ENCODE measurements around the gene RASGRP3.

Gene RASGRP3

DNA sequence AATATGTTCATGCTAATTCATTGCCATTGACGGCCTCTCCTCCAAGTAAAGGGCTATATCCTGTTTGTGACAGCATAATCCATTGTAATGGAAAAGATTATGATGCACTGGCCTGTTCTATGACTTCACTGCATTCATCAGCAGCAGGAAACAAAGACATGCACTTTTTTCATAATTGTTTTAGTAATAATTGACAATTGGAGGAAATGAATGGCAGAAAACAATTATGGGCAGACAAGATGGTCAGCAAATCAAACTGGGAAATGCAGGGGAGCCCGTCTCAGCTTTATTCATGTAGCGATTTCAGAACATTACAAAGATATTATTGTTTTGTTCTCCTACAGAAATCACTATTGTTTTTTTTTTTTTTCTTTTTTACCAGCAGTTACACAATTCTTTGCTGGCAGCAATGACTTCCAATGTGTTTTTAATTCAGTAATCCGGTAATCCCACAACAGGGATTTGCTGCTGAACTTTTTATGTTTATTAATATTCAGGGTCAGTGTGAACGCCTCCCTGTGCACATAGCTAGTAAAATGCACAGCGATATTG lies 33.8 kb upstream of the RASGRP3 start:
- Histone ChIP-seq H3K14ac (ENCODE audit: low read length in 2 of 2) (no peak overlapping the region), H3K79me1 (replicated peaks; ENCODE audit: low read length, poor library complexity, severe bottlenecking) (no peaks in the 10 kb centered on the region), H3K9me3 (ENCODE audit: control insufficient read depth, low read length) (no peaks in the 10 kb centered on the region), H3K36me3 (ENCODE audit: control insufficient read depth in 1 of 2, insufficient read depth in 2 of 2, low read depth in 1 of 2, low read length in 2 of 2) (no peaks in the 10 kb centered on the region), H2BK15ac (ENCODE audit: low read depth, poor library complexity, severe bottlenecking) (no peak overlapping the region), H3K23ac (ENCODE audit: low read length in 2 of 2) (no peak overlapping the region), H3K9ac (ENCODE audit: low read length) (peak overlapping the region; percentile 54), H3K4ac (ENCODE audit: low read depth in 1 of 2, low read length in 2 of 2) (peak overlapping the region in 1 of 2 experiments; percentile 82), H3K4me3 (ENCODE audit: insufficient read depth in 1 of 2, low read depth in 1 of 2, low read length in 2 of 2) (peak overlapping the region in 1 of 2 experiments; percentile 12), H3K4me1 (ENCODE audit: control insufficient read depth, insufficient read depth, low read depth, low read length) (no peaks in the 10 kb centered on the region), H2BK12ac (ENCODE audit: low read length in 2 of 2) (no peak overlapping the region), H4K8ac (ENCODE audit: low read length) (no peak overlapping the region), H3K27ac (ENCODE audit: low read length, poor library complexity, severe bottlenecking) (no peak overlapping the region), H4K91ac (ENCODE audit: low read length) (no peak overlapping the region), H2AFZ (ENCODE audit: low read depth, low read length) (no peak overlapping the region), H2BK120ac (ENCODE audit: low read depth, low read length) (no peak overlapping the region), H2AK5ac (ENCODE audit: low read length, severe bottlenecking) (no peak overlapping the region), H3K27me3 (ENCODE audit: control insufficient read depth in 1 of 2, insufficient read depth in 1 of 2, low read length in 2 of 2) (no peaks in the 10 kb centered on the region), H3K4me2 (ENCODE audit: low read length, poor library complexity, severe bottlenecking) (no peak overlapping the region), H3K18ac (ENCODE audit: low read depth in 1 of 2, low read length in 2 of 2) (no peak overlapping the region), H2BK5ac (ENCODE audit: low read depth, low read length, poor library complexity, severe bottlenecking) (no peak overlapping the region)
- no peak for DNase-seq
- 84% methylated on average over 5 of the region's 6 CpGs for WGBS

DNA sequence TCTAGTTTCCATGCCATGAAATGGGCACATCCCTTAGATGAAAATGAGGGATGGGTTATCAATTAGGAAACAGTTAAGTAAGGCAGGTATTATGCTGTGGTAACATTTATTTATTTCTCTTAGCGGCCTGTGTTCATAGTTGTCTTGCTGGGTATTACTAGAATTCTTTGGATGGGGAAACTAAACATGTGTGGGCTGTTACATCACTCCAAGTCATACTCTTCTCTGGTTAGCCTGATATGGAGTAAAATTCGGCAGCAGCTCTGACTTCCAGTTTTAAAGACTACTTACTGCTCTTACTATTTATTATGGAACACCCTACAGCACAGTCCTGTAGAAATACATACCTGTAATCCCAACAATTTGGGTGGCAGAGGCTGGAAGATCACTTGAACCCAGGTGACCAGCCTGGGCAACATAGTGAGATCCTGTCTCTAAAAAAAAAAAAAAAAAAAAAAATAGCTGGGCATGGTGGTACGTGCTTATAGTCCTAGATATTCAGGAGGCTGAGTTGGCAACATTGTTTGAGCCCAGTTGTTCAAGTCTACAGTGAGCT lies 33.1 kb upstream of the RASGRP3 start:
- Histone ChIP-seq H3K4me3 (ENCODE audit: insufficient read depth in 1 of 2, low read depth in 1 of 2, low read length in 2 of 2) (peak overlapping the region in 1 of 2 experiments; percentile 12), H3K14ac (ENCODE audit: low read length in 2 of 2) (no peak overlapping the region), H3K79me1 (replicated peaks; ENCODE audit: low read length, poor library complexity, severe bottlenecking) (no peaks in the 10 kb centered on the region), H3K4me2 (ENCODE audit: low read length, poor library complexity, severe bottlenecking) (no peak overlapping the region), H3K27ac (ENCODE audit: low read length, poor library complexity, severe bottlenecking) (no peak overlapping the region), H3K23ac (ENCODE audit: low read length in 2 of 2) (no peak overlapping the region), H3K4me1 (ENCODE audit: control insufficient read depth, insufficient read depth, low read depth, low read length) (no peaks in the 10 kb centered on the region), H4K8ac (ENCODE audit: low read length) (no peak overlapping the region), H2BK5ac (ENCODE audit: low read depth, low read length, poor library complexity, severe bottlenecking) (no peak overlapping the region), H2AFZ (ENCODE audit: low read depth, low read length) (no peak overlapping the region), H3K36me3 (ENCODE audit: control insufficient read depth in 1 of 2, insufficient read depth in 2 of 2, low read depth in 1 of 2, low read length in 2 of 2) (no peaks in the 10 kb centered on the region), H2AK5ac (ENCODE audit: low read length, severe bottlenecking) (no peak overlapping the region), H2BK120ac (ENCODE audit: low read depth, low read length) (no peak overlapping the region), H3K18ac (ENCODE audit: low read depth in 1 of 2, low read length in 2 of 2) (no peak overlapping the region), H3K9me3 (ENCODE audit: control insufficient read depth, low read length) (no peaks in the 10 kb centered on the region), H4K91ac (ENCODE audit: low read length) (no peak overlapping the region), H2BK15ac (ENCODE audit: low read depth, poor library complexity, severe bottlenecking) (no peak overlapping the region), H2BK12ac (ENCODE audit: low read length in 2 of 2) (no peak overlapping the region), H3K4ac (ENCODE audit: low read depth in 1 of 2, low read length in 2 of 2) (peak overlapping the region in 1 of 2 experiments; percentile 21), H3K27me3 (ENCODE audit: control insufficient read depth in 1 of 2, insufficient read depth in 1 of 2, low read length in 2 of 2) (no peaks in the 10 kb centered on the region), H3K9ac (ENCODE audit: low read length) (peak overlapping the region; percentile 54)
- WGBS = 69% methylated on average over 2 of the region's 3 CpGs
- DNase-seq = peak; percentile 33

DNA sequence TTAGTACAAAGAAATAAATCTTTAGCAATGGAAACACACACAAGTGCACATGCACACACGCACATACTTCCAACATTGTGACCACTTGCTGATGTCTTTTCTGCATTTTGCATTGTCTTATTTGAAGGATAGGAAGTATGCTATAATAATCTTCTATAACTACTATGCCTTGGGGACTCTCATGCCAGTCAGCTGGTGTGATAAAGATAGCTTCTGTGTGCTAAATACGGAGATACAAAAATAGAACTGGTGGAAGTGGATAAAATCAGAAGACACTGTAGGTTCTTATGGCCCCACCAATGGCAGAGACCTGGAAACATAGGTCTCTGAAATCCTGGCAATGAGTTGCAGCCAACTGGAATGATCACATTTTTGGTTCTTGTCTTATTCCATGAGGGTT lies 31.5 kb upstream of the RASGRP3 start:
- Histone ChIP-seq H3K4me3 (ENCODE audit: insufficient read depth in 1 of 2, low read depth in 1 of 2, low read length in 2 of 2) (no peak overlapping the region), H3K4ac (ENCODE audit: low read depth in 1 of 2, low read length in 2 of 2) (no peak overlapping the region), H3K9ac (ENCODE audit: low read length) (no peak overlapping the region), H3K4me2 (ENCODE audit: low read length, poor library complexity, severe bottlenecking) (no peak overlapping the region), H3K79me1 (replicated peaks; ENCODE audit: low read length, poor library complexity, severe bottlenecking) (no peaks in the 10 kb centered on the region), H2BK120ac (ENCODE audit: low read depth, low read length) (no peak overlapping the region), H3K14ac (ENCODE audit: low read length in 2 of 2) (no peak overlapping the region), H3K23ac (ENCODE audit: low read length in 2 of 2) (no peak overlapping the region), H4K8ac (ENCODE audit: low read length) (no peak overlapping the region), H3K27ac (ENCODE audit: low read length, poor library complexity, severe bottlenecking) (no peak overlapping the region), H2AFZ (ENCODE audit: low read depth, low read length) (no peak overlapping the region), H2AK5ac (ENCODE audit: low read length, severe bottlenecking) (no peak overlapping the region), H2BK5ac (ENCODE audit: low read depth, low read length, poor library complexity, severe bottlenecking) (no peak overlapping the region), H3K4me1 (ENCODE audit: control insufficient read depth, insufficient read depth, low read depth, low read length) (no peaks in the 10 kb centered on the region), H4K91ac (ENCODE audit: low read length) (no peak overlapping the region), H3K18ac (ENCODE audit: low read depth in 1 of 2, low read length in 2 of 2) (no peak overlapping the region), H3K9me3 (ENCODE audit: control insufficient read depth, low read length) (no peaks in the 10 kb centered on the region), H3K36me3 (ENCODE audit: control insufficient read depth in 1 of 2, insufficient read depth in 2 of 2, low read depth in 1 of 2, low read length in 2 of 2) (no peaks in the 10 kb centered on the region), H2BK12ac (ENCODE audit: low read length in 2 of 2) (peak overlapping the region in 1 of 2 experiments; percentile 77), H2BK15ac (ENCODE audit: low read depth, poor library complexity, severe bottlenecking) (no peak overlapping the region), H3K27me3 (ENCODE audit: control insufficient read depth in 1 of 2, insufficient read depth in 1 of 2, low read length in 2 of 2) (no peaks in the 10 kb centered on the region)
- WGBS = 72% methylated on average over 1 of the region's 2 CpGs
- DNase-seq = no peak

DNA sequence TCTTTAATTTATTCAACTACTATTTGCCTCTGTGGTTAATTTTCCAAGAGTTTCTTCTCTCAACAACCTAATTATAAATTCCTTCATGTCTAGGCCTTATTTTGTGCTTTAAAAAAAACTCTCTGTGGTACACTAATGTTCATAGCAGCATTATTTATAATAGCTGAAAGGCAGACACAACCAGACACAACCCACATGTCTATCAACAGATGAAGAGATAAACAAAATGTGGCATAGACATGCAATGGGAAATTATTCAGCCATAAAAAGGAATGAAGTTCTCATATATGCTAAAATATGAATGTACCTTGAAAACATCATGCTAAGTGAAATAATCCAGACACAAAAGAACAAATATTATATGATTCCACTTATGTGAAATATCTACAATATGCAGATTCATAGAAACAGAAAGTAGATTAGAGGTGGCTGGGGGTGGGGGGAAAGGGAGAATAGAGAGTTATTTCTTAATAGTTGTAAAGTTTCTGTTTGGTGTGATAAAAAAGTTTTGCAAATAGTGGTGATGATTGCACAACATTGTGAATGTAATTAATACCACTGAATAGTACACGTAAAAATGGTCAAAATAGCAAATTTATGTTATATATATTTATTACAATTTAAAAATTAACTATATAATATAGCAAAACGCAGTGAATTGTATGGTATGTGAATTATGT lies 28.1 kb upstream of the RASGRP3 start:
- no peak overlapping the region for H3K4me2 ChIP-seq (ENCODE audit: low read length, poor library complexity, severe bottlenecking)
- no peak overlapping the region for H2AK5ac ChIP-seq (ENCODE audit: low read length, severe bottlenecking)
- WGBS = no CpG with 5 or more reads among the region's 2 CpGs
- H2BK15ac ChIP-seq (ENCODE audit: low read depth, poor library complexity, severe bottlenecking) = no peak overlapping the region
- H3K9me3 ChIP-seq (ENCODE audit: control insufficient read depth, low read length) = peaks cover 2% of the 10 kb centered on the region
- H3K9ac ChIP-seq (ENCODE audit: low read length) = no peak overlapping the region
- no peaks in the 10 kb centered on the region for H3K79me1 ChIP-seq (replicated peaks; ENCODE audit: low read length, poor library complexity, severe bottlenecking)
- no peak overlapping the region for H3K18ac ChIP-seq (ENCODE audit: low read depth in 1 of 2, low read length in 2 of 2)
- no peak overlapping the region for H3K4ac ChIP-seq (ENCODE audit: low read depth in 1 of 2, low read length in 2 of 2)
- no peak overlapping the region for H4K91ac ChIP-seq (ENCODE audit: low read length)
- no peak overlapping the region for H2BK12ac ChIP-seq (ENCODE audit: low read length in 2 of 2)
- H3K14ac ChIP-seq (ENCODE audit: low read length in 2 of 2) = no peak overlapping the region
- no peaks in the 10 kb centered on the region for H3K4me1 ChIP-seq (ENCODE audit: control insufficient read depth, insufficient read depth, low read depth, low read length)
- H2BK5ac ChIP-seq (ENCODE audit: low read depth, low read length, poor library complexity, severe bottlenecking) = no peak overlapping the region
- H3K4me3 ChIP-seq (ENCODE audit: insufficient read depth in 1 of 2, low read depth in 1 of 2, low read length in 2 of 2) = no peak overlapping the region
- H4K8ac ChIP-seq (ENCODE audit: low read length) = no peak overlapping the region
- DNase-seq = peak; percentile 79
- H3K23ac ChIP-seq (ENCODE audit: low read length in 2 of 2) = no peak overlapping the region
- no peaks in the 10 kb centered on the region for H3K36me3 ChIP-seq (ENCODE audit: control insufficient read depth in 1 of 2, insufficient read depth in 2 of 2, low read depth in 1 of 2, low read length in 2 of 2)
- no peak overlapping the region for H2BK120ac ChIP-seq (ENCODE audit: low read depth, low read length)
- H2AFZ ChIP-seq (ENCODE audit: low read depth, low read length) = no peak overlapping the region
- no peaks in the 10 kb centered on the region for H3K27me3 ChIP-seq (ENCODE audit: control insufficient read depth in 1 of 2, insufficient read depth in 1 of 2, low read length in 2 of 2)
- H3K27ac ChIP-seq (ENCODE audit: low read length, poor library complexity, severe bottlenecking) = no peak overlapping the region
